A549 treated with AZD9567 at 1 μM for 4 hours (cell line): ENCODE data around the gene ISL2. TPM values are rescaled to one million over a fixed set of nuclear protein-coding genes. Genes with fewer than 3 reads are reported as not detected.

Experiments
- total RNA-seq: library from RNA; stranded (reverse); fragments of 200-300 nt; extraction: Qiagen RNA extraction; gene quantifications from 5 replicates; pipeline ENCODE4 v1.2.3, GENCODE V29; 2022; ENCODE audit not compliant: insufficient read depth

Gene ISL2
- total RNA-seq, result 1.9 to 4.1 TPM (median 3.7 TPM) in 5 replicates

GRCh38 chr15:76336254-76337058, at the start of gene ISL2:
ISL2 (plus strand) TSS chr15:76336773; CDS start chr15:76336884, 111 bp downstream.

GRCh38 chr15:76311100-76311953, 25.2 kb upstream of the ISL2 start, which contains the start of gene ETFA:
ETFA (minus strand) TSS chr15:76311469; CDS start chr15:76311388, 81 bp downstream.

Other genes starting within 250 kb of the ISL2 start
- 250 to 271 TPM (median 262 TPM) in 5 replicates for gene ETFA, start 25.3 kb upstream of the ISL2 start, total RNA-seq